8988T (cell line): ENCODE results near the gene GNL1.

ENCODE experiments used
- DNase-seq: peaks from one replicate; pipeline ENCODE4 v3.0.0; 2011

Gene GNL1

GRCh38 chr6:30493643-30494250 is 62.5 kb downstream of the GNL1 start:
- no peak for DNase-seq

GRCh38 chr6:30491991-30492952 is 64.0 kb downstream of the GNL1 start:
- no peak for DNase-seq
